GM12878 (cell line): Measurements from ENCODE around the gene GLT1D1. TPM values are rescaled to one million over a fixed set of nuclear protein-coding genes. Genes with fewer than 3 reads are reported as not detected.

ENCODE experiments used
- ATAC-seq: fragments of 200-7000 bp; cut with Tn5 transposase; 3 replicates; pipeline ENCODE4 v1.9.1; 2020; ENCODE audit warnings: mild to moderate bottlenecking, moderate library complexity
- BruUV-seq: library from RNA; stranded (reverse); fragments of 400-500 nt; replicated peaks from 2 replicates; lab custom pipeline; 2021; lab: Mats Ljungman, UMichigan
- CTCF ChIA-PET: fragments of 300-600 bp; sonication (Branson Sonifier 250); formaldehyde crosslinking; extraction: SDS; loops from one replicate; lab custom pipeline; 2021; ENCODE audit warnings: inconsistent platforms; lab: Yijun Ruan, JAX
- POLR2A ChIA-PET: fragments of 350-600 bp; formaldehyde crosslinking; extraction: SDS; loops from one replicate; lab custom pipeline; 2021; ENCODE audit warnings: inconsistent platforms; lab: Charles Lee
- RAD21 ChIA-PET: fragments of 300-600 bp; sonication (Branson Sonifier 250); formaldehyde crosslinking; loops from one replicate; lab custom pipeline; 2023; ENCODE audit warnings: antibody characterized with exemption; ENCODE audit not compliant: unreplicated experiment; lab: Charles Lee
- SMC1A ChIA-PET: fragments of 300-600 bp; sonication (Branson Sonifier 250); formaldehyde crosslinking; loops from one replicate; lab custom pipeline; 2023; ENCODE audit not compliant: unreplicated experiment, uncharacterized antibody; lab: Charles Lee
- DNase-seq: peaks from one replicate; pipeline ENCODE4 v3.0.0-alpha.2; 2011; ENCODE audit warnings: low read depth, low spot score
- FAIRE-seq: peaks from 3 replicates; lab custom pipeline; 2011; peaks lifted over from hg19 to GRCh38; lab: Jason Lieb, UNC
- H2AFZ ChIP-seq: 2 replicates; pipeline ENCODE4 v1.6.0; 2011; ENCODE audit warnings: low read depth, low read length, control low read depth; ENCODE audit not compliant: control insufficient read depth
- H3K27ac ChIP-seq: 2 replicates; pipeline ENCODE4 v1.5.1; 2011; ENCODE audit warnings: control low read depth; ENCODE audit not compliant: control insufficient read depth, insufficient read depth
- H3K27me3 ChIP-seq, 2 experiments: replicated peaks in 1 of 2; 2 replicates each; pipeline versions ENCODE4 v1.6.0 to v1.6.1; 2011; ENCODE audit warnings: low read length in 1 of 2; ENCODE audit not compliant: control insufficient read depth in 2 of 2, insufficient read depth in 2 of 2
- H3K36me3 ChIP-seq, 2 experiments: 2 replicates each; pipeline ENCODE4 v1.5.1; 2011; ENCODE audit warnings: low read length in 1 of 2; ENCODE audit not compliant: control insufficient read depth in 2 of 2, insufficient read depth in 2 of 2
- H3K4me1 ChIP-seq: 2 replicates; pipeline ENCODE4 v1.6.1; 2011; ENCODE audit warnings: mild to moderate bottlenecking, low read length, moderate library complexity, mixed read lengths; ENCODE audit not compliant: control insufficient read depth, insufficient read depth
- H3K4me2 ChIP-seq: 2 replicates; pipeline ENCODE4 v1.6.0; 2011; ENCODE audit warnings: control low read depth; ENCODE audit not compliant: control insufficient read depth, insufficient read depth
- H3K4me3 ChIP-seq: fragments of 200-600 bp; sonication (generic); 2 replicates; pipeline ENCODE4 v1.5.1; 2016
- H3K79me2 ChIP-seq: 2 replicates; pipeline ENCODE4 v1.6.0; 2011; ENCODE audit warnings: low read length; ENCODE audit not compliant: control insufficient read depth, insufficient read depth
- H3K9ac ChIP-seq: 2 replicates; pipeline ENCODE4 v1.8.0; 2011; ENCODE audit warnings: low read length, control low read depth, mixed read lengths; ENCODE audit not compliant: control insufficient read depth, insufficient read depth
- H3K9me3 ChIP-seq: replicated peaks from 3 replicates; pipeline ENCODE4 v1.5.1; 2011; ENCODE audit warnings: mild to moderate bottlenecking, low read length; ENCODE audit not compliant: control insufficient read depth, insufficient read depth
- H4K20me1 ChIP-seq: 2 replicates; pipeline ENCODE4 v1.6.0; 2011; ENCODE audit not compliant: control insufficient read depth, insufficient read depth
- CEBPB ChIP-seq, 2 experiments: fragments of 150-350 bp in 1 of 2; IDR thresholded peaks; 2 replicates each; pipeline ENCODE4 v1.6.1; 2012 to 2014; ENCODE audit warnings: low read depth in 2 of 2, low read length in 2 of 2, borderline replicate concordance in 1 of 2, inconsistent platforms in 1 of 2
- CREM ChIP-seq: IDR thresholded peaks from 2 replicates; pipeline ENCODE4 v1.6.1; 2014; ENCODE audit warnings: antibody characterized with exemption, low read depth
- FOXK2 ChIP-seq: fragments of 450-650 bp; IDR thresholded peaks from 2 replicates; pipeline ENCODE4 v1.6.1; 2017; ENCODE audit warnings: mild to moderate bottlenecking, moderate library complexity
- HDAC6 ChIP-seq: fragments of 200-600 bp; sonication (generic); IDR thresholded peaks from one replicate; pipeline ENCODE4 v1.8.0; 2017; ENCODE audit warnings: antibody characterized with exemption; ENCODE audit not compliant: unreplicated experiment
- JUND ChIP-seq: IDR thresholded peaks from 2 replicates; pipeline ENCODE4 v1.6.1; 2012; ENCODE audit warnings: low read depth, mild to moderate bottlenecking, low read length, improper control_type of control experiment, moderate library complexity
- KAT2A ChIP-seq: conservative IDR thresholded peaks from 2 replicates; pipeline ENCODE4 v1.6.1; 2011; ENCODE audit warnings: low read depth, low read length; ENCODE audit not compliant: control insufficient read depth
- NFYA ChIP-seq: IDR thresholded peaks from 2 replicates; pipeline ENCODE4 v1.6.1; 2011; ENCODE audit warnings: low read depth, mild to moderate bottlenecking, low read length, improper control_type of control experiment, borderline replicate concordance
- REST ChIP-seq: IDR thresholded peaks from 2 replicates; pipeline ENCODE4 v1.6.1; 2012; ENCODE audit warnings: mild to moderate bottlenecking, low read depth, low read length
- ZBTB40 ChIP-seq: fragments of 450-650 bp; IDR thresholded peaks from 2 replicates; pipeline ENCODE4 v1.6.1; 2016; ENCODE audit warnings: mild to moderate bottlenecking, moderate library complexity, borderline replicate concordance
- ZNF217 ChIP-seq: fragments of 450-650 bp; IDR thresholded peaks from 2 replicates; pipeline ENCODE4 v1.6.1; 2017; ENCODE audit warnings: antibody characterized with exemption, mild to moderate bottlenecking
- ZNF592 ChIP-seq: fragments of 450-650 bp; IDR thresholded peaks from 2 replicates; pipeline ENCODE4 v1.6.1; 2017; ENCODE audit warnings: mild to moderate bottlenecking, moderate library complexity
- WGBS: methylation state at CpG from one replicate; pipeline ENCODE4 v1.1.6; 2016; ENCODE audit warnings: low lambda C conversion rate; ENCODE audit not compliant: insufficient replicate concordance, insufficient coverage; ENCODE audit errors: missing lambda C conversion rate; 5-methylcytosine and 5-hydroxymethylcytosine counted together
- in situ Hi-C: fragments of 300-500 bp; cut with MboI; formaldehyde crosslinking; loops from 9 replicates; pipeline ENCODE4 v1.14.3; 2018; ENCODE audit warnings: mixed read lengths
- intact Hi-C: fragments of 100-400 bp; cut with micrococcal nuclease; formaldehyde crosslinking; loops from one replicate; pipeline ENCODE4 v1.14.2; 2022; ENCODE audit not compliant: unreplicated experiment
- polyA plus RNA-seq, 11 experiments: library from polyadenylated mRNA; depleted of rRNA in 4 of 11; unstranded in 6 of 11; stranded (reverse) in 5 of 11; fragments of >200 nt; fragmentation: Nextera tagmentation in 4 of 11; fragmentation: Illumina TruSeq in 1 of 11; extraction: Ambion mirVana in 4 of 11; extraction: Trizol in 1 of 11; gene quantifications; 1 replicate in 1 of 11; 2 replicates in 10 of 11; pipeline versions ENCODE4 v1.2.1 to v1.2.3, GENCODE V29; 2011 to 2016; ENCODE audit warnings: inconsistent platforms in 2 of 11, missing spikeins in 2 of 11, low read depth in 1 of 11
- total RNA-seq, 4 experiments: library from RNA; depleted of rRNA in 3 of 4; stranded (reverse); fragments of >200 nt in 3 of 4; fragmentation: Illumina TruSeq in 1 of 4; extraction: Trizol in 1 of 4; gene quantifications; 2 replicates each; pipeline versions ENCODE4 v1.2.1 to v1.2.3, GENCODE V29; 2013 to 2021

The GLT1D1 gene
- total and polyA plus RNA-seq, 10 of the 15 experiments (the other 5 are each of a cell fraction or from before 2014, with no cell fraction given) = 0.42 to 62.8 (median 3.0) TPM

GRCh38 chr12:128977441-128977840, 124.2 kb downstream of the GLT1D1 start (continued):
- TF ChIP-seq ZBTB40 (no peak), HDAC6 (no peak)

- BruUV-seq = no TSS peak
- Histone ChIP-seq H3K9ac (no peak overlapping the region), H3K27ac (no peak overlapping the region), H3K79me2 (no peaks in the 10 kb centered on the region), H3K4me2 (no peak overlapping the region), H3K27me3 (no peaks in the 10 kb centered on the region), H3K4me3 (no peak overlapping the region), H3K4me1 (no peaks in the 10 kb centered on the region), H4K20me1 (no peaks in the 10 kb centered on the region), H3K9me3 (no peaks in the 10 kb centered on the region), H3K36me3 (no peaks in the 10 kb centered on the region; a peak in 2 of 4 replicates), H2AFZ (no peak overlapping the region)
- ChIA-PET RAD21 (no interaction called here), POLR2A (no interaction called here), CTCF (no interaction called here), SMC1A (no interaction called here)
- ATAC-seq = no peak
- intact Hi-C loops = no loop called here
- FAIRE-seq = no peak
- in situ Hi-C loops = loop anchor here (10.0 kb wide), 1 partner anchor 937 kb away; no protein-coding TSS in a partner anchor
- 72% methylated on average over 14 of the region's 14 CpGs for WGBS
- no peak for DNase-seq
- TF ChIP-seq JUND = no peak
- no peak for TF ChIP-seq REST
- no peak for TF ChIP-seq KAT2A
- no peak for TF ChIP-seq ZNF592
- TF ChIP-seq FOXK2 = no peak
- TF ChIP-seq ZNF217 = no peak
- no peak for TF ChIP-seq NFYA
- TF ChIP-seq CREM = no peak
- TF ChIP-seq CEBPB (IDR thresholded peaks at IDR 0.05; ENCODE audit: borderline replicate concordance in 1 of 2, low read depth in 2 of 2, low read length in 2 of 2) = no peak
Measured at GRCh38 chr12:128978067-128978466, 124.8 kb downstream of the GLT1D1 start.
